Bladder microvascular endothelial cell (primary cell): Measurements from ENCODE around the gene LRP1. TPM values are rescaled to one million over a fixed set of nuclear protein-coding genes. Genes with fewer than 3 reads are reported as not detected.

Experiments
- total RNA-seq: library from RNA; depleted of rRNA; stranded (reverse); fragments of >200 nt; gene quantifications from 2 replicates; pipeline ENCODE4 v1.2.3, GENCODE V29; 2014

The LRP1 gene
- total RNA-seq = 3.2 and 4.6 TPM in 2 replicates

DNA sequence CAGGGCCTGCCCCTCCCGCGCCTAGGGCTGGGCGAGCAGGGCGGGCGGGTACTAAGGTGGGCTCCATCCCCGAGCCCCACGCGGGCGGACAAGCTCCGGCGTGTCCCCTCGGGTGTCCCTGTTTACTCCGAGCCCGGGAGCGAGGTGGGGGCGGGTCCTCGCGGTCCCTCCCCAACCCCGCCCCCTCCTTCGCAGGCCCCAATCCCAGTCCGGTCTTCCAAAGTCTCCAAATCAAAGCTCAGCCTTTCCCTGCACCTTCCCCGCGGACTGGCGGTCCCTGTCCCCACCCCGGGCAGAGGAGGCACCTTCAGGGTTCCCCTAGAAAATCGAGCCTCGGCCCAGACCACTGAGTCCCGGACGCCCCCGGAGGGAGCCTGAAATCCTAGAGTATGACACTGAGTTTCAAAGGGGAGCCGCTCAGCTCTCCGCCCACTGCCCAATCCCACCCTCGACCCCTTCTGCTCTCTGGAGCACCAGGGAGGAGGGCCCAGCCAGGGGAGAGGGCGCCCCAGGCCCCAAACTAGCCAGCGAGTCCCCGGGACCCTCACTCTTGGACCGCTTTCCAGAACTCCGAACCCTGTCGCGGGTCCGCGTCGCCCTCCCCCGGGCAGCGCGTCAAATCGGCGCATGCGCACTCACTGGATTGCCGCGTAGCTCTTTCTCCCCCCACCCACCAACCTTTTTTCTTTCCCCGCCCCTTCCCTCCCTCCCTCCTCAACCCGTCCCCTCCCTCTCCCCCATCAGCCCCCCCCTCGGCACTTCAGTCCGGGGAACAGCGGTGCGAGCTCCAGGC is at the start of gene LRP1:
Gene LRP1, plus strand, starts transcription at position 758 of the 793 bp plus-strand sequence. CDS start 482 bp downstream, outside the sequence.

DNA sequence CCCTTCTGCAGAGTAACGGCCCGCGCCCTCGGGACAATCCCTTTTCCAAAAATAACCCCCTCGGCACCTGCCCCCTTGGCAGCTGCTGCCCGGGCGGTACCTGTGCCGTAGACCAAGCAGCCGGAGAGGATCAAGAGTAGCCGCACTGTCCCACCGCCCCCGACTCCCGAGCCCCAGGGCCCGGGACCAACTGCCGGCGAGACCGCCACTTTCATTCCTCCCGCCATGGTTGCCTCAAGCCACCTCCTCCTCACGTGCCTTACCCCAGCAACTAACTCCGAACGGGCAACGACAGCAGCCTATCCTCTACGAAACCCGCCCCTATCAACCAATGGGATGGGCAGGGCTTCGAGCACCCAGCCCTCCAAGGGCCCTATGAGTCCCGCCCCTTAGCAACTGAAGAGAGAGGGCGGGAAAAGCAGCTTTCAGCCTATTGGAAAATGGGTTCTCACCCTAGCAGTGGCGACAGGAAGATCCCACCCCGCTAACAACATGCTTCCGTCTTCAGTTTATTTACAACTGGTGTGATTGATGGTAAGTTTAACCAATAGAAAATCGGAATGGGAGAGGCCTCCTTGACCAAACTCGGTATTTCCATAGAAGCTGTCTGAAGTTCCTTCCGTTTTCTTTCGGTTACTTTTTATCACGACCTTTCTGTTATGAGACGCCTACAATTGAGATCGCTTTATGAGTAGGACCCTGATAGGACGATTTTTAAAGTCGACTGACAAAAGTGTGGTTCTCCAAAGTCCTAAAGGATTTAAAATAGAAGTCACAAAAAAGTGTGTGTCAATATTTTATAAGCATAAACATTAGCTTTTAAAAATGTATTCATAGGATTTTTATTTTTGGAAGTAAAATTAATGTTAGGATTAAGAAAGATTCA is 49.5 kb upstream of the LRP1 start, which contains the start of gene NEMP1:
Gene NEMP1, minus strand, starts transcription at position 273 of the 886 bp plus-strand sequence. Its CDS starts 46 bp downstream, at position 227.

DNA sequence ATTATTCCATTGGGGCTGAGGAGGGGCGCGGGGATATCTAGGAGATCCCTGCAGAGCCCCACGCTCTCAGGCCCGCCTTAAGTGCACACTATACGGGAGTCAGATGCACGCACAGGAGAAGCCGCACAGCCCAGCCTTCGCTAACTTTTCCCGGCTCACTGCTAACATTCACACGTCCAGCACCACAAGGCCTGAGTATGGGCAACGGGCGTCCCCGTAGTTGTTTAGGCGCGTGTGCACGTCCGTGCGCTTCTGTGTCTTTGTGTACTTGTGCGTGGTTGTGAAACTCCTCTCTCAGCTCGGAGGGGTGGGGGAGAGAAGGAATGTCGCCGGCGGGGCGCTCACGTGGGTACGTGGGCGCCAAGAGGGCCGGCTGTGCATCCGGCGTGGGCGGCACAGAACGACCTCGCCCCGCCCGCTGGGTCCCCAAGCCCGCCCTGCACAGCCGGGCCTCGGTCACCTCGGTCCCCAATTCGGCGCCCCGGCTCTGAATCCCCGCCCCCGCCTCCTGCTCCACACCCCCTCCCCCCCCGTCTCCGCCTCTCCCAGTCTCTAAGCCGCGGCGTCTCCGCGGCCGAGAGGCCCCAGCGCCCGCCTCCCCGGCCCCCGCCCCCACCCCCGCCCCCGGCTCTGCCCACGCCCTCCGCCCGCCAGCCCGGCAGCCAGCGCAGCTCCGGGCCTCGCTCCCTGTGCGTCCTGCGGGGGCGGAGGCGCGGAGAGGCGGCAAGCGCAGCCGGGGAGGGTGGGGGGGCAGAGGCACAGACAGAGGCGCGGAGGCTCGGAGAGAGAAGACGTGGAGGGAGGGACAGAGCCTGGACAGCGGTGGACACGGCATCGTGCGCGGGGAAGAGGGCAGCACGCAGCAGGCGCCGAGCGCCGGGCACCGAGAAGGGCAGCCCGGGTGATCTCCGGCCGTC is 39.7 kb upstream of the LRP1 start, which contains the start of gene NAB2:
Gene NAB2, plus strand, starts transcription at position 761 of the 917 bp plus-strand sequence. CDS start 158 bp downstream, outside the sequence.

GRCh38 chr12:57111031-57111734 is 17.1 kb upstream of the LRP1 start, which contains the start of gene STAT6:
STAT6 (minus strand) TSS chr12:57111362; CDS start chr12:57108278, 3,084 bp downstream.

GRCh38 chr12:57146961-57147944 is 19.0 kb downstream of the LRP1 start, which contains the start of gene LRP1-AS:
LRP1-AS (minus strand) TSS chr12:57147619.

DNA sequence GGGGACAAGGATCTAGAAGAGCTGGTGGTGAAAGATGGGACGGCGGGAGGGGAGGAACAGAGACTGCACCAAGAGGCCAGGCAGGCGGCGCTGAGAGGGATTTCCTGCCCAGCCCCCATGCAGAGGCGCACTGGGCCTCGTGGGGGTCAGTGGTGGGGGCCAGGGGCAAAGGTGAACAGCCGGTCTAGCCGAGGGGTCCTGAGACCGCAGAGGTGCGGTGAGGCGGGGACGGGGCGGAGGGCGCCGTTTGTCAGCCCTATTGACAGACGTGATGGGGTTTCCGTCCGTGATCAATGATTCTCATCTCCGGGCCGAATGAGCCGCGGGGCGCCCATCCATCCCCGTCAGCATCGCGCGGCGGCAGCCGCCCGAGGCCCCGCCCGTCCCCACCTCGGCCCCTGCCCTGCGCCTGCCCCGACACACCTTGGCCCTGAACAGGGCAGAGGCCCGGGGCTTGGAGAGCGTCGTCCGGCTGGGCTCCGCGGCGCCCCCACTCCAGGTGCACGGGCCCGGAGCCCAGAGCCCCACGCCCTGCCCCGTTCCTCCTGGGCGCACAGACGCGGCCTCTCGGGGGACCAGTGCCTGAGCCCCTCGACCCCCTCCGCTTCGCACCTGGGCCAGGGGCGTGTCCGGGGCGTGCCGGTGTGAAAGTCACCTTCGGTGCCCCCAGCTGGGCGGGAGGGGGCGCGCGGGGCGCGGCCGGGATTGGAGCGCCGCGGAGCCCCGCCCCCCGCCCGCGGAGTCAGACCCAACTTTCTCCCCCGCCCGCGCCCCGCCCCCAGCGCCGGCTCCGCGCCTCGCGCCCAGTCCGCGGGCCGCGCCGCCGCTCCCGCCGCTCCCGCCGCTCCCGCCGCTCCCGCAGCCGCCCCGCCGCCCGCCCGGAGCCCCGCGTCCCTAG is 88.0 kb downstream of the LRP1 start, which contains the start of gene NXPH4:
Gene NXPH4, plus strand, starts transcription at position 781 of the 898 bp plus-strand sequence. CDS start 176 bp downstream, outside the sequence.

GRCh38 chr12:57229634-57230380 is 101.5 kb downstream of the LRP1 start, which contains the start of gene SHMT2:
SHMT2 (plus strand) TSS chr12:57229711; CDS start chr12:57229779, 68 bp downstream.

GRCh38 chr12:57250956-57251355 is 122.7 kb downstream of the LRP1 start, which contains the start of gene STAC3:
STAC3 (minus strand) TSS chr12:57251187; CDS start chr12:57249636, 1,551 bp downstream.

Other genes with a start within 250 kb of the LRP1 start
- not detected in 2 replicates for gene SDR9C7, start 194.1 kb upstream of the LRP1 start, total RNA-seq
- gene RDH16, start 170.9 kb upstream of the LRP1 start, total RNA-seq = under 0.01 and 0.19 TPM in 2 replicates
- 4.0 and 10.8 TPM in 2 replicates for gene ZBTB39, start 121.9 kb upstream of the LRP1 start, total RNA-seq
- not detected in 2 replicates for gene TAC3, start 112.0 kb upstream of the LRP1 start, total RNA-seq
- 0.06 TPM in 1 of 2 replicates, not detected in the other for gene MYO1A, start 78.4 kb upstream of the LRP1 start, total RNA-seq
- gene NEMP1, start 49.7 kb upstream of the LRP1 start, total RNA-seq = 6.5 and 12.8 TPM in 2 replicates
- gene NAB2, start 39.4 kb upstream of the LRP1 start, total RNA-seq = 11.7 and 15.3 TPM in 2 replicates
- 49.7 and 63.9 TPM in 2 replicates for gene STAT6, start 17.1 kb upstream of the LRP1 start, total RNA-seq
- gene LRP1-AS, start 19.1 kb downstream of the LRP1 start, total RNA-seq = not detected in 2 replicates
- gene NXPH4, start 88.3 kb downstream of the LRP1 start, total RNA-seq = under 0.01 TPM in 1 of 2 replicates, not detected in the other
- gene SHMT2, start 101.2 kb downstream of the LRP1 start, total RNA-seq = 119 and 184 TPM in 2 replicates
- gene STAC3, start 122.7 kb downstream of the LRP1 start, total RNA-seq = 0.16 TPM in 1 of 2 replicates, not detected in the other